ENCODE results near the gene SCMH1.
A peak's percentile ranks its signal among the peaks of the same experiment; 100 is the strongest.

Gene SCMH1

GRCh38 chr1:41021526-41022308 lies 220.4 kb downstream of the SCMH1 start, which contains the start of gene SLFNL1:
TSS of gene SLFNL1 (minus strand) at chr1:41021725. CDS start at chr1:41020660, 1,065 bp downstream.
- no peak for DNase-seq

GRCh38 chr1:41020654-41021053 lies 221.5 kb downstream of the SCMH1 start:
- no peak for DNase-seq

DNA sequence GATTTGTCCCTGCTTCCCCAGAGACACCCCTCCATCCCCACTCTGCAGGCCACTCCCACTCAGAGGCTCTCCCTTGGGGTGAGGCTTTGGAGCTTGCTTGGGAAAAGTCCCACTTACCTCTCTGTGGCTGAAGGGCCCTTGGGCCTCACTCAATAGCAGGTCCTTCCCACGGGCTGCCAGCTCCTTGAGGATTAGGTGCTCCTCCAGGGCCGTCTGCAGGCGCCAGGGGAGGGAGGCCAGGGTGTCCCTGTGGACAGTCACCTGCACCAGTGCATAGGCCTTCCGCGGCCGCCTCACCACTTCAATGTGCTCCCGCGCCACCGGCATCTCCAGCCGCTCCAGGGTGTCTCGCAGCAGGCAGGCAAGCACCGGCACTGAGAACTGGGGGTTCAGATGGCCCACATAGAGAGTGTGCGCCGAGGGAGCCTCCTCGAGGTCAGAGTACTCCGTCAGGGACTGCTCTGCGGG lies 222.0 kb downstream of the SCMH1 start:
- DNase-seq, result no peak

DNA sequence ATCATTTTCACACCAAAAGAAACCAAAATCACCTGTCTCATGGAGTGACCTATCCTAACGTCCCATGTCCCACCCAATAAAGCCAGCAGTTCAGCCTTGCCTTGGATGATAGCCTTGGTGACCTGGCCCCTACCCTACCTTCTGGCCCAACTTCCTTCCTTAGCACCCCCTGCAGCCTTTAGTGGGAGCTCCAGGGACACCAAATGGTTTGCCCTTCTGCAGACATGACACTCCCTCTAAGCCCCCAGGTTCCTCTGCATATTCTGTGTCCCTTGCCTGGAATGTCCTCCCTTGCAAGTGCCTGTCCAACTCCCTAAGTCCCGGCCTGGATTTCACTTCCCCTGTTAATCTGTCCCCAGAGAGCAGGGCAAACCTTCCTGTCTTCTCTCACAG lies 222.8 kb downstream of the SCMH1 start:
- no peak for DNase-seq

GRCh38 chr1:41018018-41018410 lies 224.1 kb downstream of the SCMH1 start:
- no peak for DNase-seq

GRCh38 chr1:41017141-41018017 lies 224.7 kb downstream of the SCMH1 start:
- no peak for DNase-seq

DNA sequence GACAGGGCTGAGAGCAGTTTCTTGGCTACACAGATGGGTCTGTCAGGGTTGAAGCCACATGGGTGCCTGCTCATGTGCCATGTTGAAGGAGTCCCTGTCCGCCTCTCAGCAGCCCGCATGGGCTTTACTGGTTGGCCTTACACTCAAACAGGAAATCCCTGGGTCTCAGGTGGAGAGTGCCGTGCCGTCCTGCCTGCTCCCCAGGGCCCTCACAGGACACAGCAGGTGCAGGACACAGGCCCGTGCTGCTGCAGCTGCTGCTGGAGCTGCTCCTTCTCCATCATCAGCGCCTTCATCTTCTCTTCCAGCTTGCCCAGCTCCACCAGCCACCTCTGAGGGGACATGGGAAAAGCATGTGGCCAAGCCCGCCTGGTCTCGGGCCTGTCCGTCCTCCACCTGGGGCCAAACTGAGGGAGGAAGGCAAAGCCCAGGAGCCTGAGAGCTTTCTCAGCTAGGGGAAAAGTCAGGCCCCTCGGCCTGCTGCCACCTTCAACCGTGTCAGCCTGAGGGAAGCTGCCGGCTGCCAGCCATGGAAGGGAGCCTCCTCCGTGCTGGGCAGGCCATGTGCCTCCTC lies 226.1 kb downstream of the SCMH1 start:
- no peak for DNase-seq

DNA sequence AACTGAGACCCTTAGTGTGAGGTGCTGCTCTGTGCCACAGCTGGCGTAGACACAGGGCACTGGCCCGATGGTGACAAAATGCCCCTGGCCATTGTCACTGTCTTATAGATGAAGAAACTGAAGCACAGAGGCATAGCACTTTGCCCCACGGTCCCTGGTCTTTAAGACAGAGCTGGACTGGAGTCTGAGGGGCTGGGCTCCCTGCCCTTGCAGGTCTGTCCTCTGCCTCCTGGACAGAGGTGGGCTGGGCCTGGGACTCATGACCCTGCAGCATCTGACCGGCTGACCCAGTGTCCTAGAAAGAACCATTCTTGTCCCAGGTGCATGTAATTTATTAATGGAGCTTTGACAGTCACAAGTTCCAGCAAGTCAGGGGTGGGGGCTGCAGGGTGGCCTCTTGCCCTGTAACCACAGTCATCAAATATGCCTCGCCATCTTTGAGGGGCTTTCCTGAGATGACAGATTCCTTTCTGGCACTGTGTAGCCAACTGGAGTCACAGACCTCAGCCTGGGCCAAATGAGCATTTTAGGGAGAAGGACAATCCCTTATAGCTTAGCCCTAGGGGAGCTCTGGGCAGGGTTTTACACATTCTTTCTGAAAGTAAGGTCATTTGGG lies 226.7 kb downstream of the SCMH1 start:
- DNase-seq, result no peak

DNA sequence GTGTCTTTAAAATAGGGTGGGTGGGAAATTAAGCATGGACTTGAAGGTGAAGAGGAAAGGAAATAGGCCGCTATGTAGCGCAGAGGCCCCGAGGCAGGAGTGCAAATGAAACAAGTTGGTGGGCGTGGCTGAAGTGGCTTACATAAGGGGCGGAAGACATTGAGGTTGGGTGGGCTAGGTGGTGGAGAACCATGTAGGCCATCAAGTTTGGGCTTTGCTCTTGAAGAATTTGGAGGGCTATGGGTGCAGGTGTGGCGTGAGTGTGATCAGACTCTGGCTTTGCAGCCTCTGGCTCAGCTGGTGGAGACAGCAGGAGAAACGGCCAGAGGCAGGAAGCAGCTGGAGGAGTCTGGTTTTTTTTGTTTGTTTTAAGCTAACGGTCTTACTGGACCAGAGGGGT lies 227.2 kb downstream of the SCMH1 start:
- no peak for DNase-seq

- no peak for DNase-seq
Observed at GRCh38 chr1:41013796-41014195, 228.3 kb downstream of the SCMH1 start.

DNA sequence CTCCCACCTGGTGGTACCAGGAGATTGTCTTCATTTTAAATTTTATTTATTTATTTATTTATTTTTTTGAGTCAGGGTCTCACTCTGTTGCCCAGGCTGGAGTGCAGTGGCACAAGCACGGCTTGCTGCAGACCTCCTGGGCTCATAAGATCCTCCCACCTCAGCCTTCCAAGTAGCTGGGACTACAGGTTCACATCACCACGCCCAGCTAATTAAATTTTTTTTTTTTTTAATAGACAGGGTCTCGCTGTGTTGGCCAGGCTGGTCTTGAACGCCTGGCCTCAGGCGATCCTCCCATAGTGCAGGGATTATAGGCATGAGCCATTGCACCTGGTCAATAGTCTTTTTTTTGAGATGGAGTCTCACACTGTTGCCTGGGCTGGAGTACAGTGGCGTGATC lies 229.1 kb downstream of the SCMH1 start:
- DNase-seq, result no peak

DNA sequence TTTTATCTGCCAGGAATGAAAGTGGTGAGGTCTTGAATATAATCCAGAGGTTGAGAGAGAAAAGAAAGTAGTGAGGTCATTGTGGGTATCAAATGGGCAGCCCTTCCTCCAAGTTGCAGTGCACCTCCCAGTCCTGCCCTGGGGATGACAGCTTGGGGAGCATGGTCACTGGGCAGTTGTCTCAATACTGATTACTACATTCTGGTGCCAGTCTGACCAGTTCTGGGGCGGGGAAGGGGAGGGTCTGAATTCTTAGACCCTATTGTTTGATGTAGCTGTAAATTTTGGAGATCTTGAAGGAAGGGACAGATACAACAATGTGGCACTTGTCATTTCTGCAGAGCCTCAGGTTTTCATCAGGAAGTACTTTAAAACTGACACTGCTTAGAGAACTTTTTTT lies 231.8 kb downstream of the SCMH1 start:
- DNase-seq, result no peak

GRCh38 chr1:41009466-41009865 lies 232.6 kb downstream of the SCMH1 start:
- DNase-seq, result no peak

- no peak for DNase-seq
Observed at GRCh38 chr1:41006942-41007865, 234.9 kb downstream of the SCMH1 start.

GRCh38 chr1:41005876-41006275 lies 236.2 kb downstream of the SCMH1 start:
- no peak for DNase-seq

DNA sequence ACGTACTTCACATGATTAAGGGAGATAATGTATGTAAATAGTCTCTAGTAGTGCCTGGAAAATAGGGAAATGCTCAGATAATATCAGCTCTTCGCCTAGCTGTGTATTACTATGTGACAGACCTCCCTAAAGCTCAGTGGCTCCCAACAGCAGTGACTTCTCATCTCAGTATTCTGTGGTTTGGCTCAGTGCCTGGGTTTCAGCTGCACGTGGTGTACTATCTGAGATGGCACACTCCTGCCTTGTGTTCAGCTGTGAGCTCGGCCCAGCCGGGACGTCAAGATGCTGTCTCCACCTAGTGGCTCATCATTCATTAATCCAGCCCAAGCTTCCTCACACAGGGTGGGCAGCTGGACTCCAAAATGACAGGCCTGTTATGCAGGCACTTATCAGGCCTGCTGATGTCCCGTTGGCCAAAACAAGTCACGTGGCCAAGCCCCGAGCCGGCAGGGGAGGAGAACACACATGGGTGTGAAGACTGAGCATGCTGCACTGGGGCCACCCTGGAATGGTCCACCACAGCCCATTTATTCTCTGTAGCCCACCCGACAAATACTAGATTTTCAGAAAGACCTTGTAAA lies 238.4 kb downstream of the SCMH1 start:
- peak; percentile 87 for DNase-seq

- no peak for DNase-seq
Observed at GRCh38 chr1:41003127-41003639, 238.9 kb downstream of the SCMH1 start.

GRCh38 chr1:40998668-40999067 lies 243.4 kb downstream of the SCMH1 start:
- DNase-seq, result no peak

- DNase-seq, result no peak
Observed at GRCh38 chr1:40997096-40997495, 245.0 kb downstream of the SCMH1 start.

DNA sequence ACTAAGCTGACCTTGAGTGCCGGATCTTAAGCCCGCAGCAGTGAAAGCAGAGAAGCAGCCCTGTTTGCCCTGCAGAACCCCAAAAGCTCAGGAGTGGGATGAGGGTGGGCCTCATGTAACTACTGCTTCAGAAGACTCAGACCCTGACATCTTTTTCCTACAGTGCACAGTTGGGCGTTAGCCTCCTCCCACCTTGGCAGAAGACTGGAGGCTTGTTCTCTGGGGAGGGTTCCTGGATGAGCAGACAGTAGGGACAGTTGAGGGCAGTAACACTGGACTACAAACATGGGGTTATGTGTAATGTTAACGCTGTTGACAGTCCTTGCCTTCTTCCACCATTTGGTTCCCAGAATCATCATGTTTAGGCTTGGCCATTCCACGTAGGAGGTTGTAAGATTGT lies 253.0 kb downstream of the SCMH1 start:
- DNase-seq, result no peak

DNA sequence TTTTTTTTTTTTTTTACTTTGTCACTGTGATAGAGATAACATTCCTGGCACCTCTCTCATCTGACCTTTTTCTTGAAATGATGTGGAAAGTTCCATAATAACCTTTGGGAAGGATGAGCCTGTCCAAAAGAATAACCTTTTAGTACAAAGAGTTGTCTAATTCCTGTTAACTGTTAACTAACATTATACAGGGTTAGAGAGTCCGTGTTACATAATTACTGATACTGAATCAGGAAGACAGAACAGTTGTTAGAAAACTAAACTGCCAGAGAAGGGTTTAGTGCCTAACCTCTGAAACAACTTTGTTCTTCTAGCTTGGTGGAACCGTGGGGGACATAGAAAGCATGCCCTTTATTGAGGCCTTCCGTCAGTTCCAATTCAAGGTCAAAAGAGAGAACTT lies 253.8 kb downstream of the SCMH1 start:
- no peak for DNase-seq

Measured in CD4-positive, alpha-beta T cell treated with Interleukin-17A for 1 hour (primary cell).